Lower lobe of right lung (tissue), 2 donors: ENCODE results near the gene MAGEB3. TPM values are rescaled to one million over a fixed set of nuclear protein-coding genes. Genes with fewer than 3 reads are reported as not detected.

Experiments
- ATAC-seq, 2 donors: fragments of 200-7000 bp; cut with Tn5 transposase; one replicate each; pipeline ENCODE4 v1.9.1; 2020 to 2022; ENCODE audit warnings: mild to moderate bottlenecking in 2 of 2, moderate library complexity in 2 of 2
- DNase-seq: peaks from one replicate; pipeline ENCODE4 v3.0.0-alpha.2; 2020
- H3K27ac ChIP-seq: fragments of 200-600 bp; one replicate; pipeline ENCODE4 v1.8.0; 2022
- H3K27me3 ChIP-seq: fragments of 200-600 bp; one replicate; pipeline ENCODE4 v1.8.0; 2022; ENCODE audit warnings: low read depth
- H3K36me3 ChIP-seq: fragments of 200-600 bp; one replicate; pipeline ENCODE4 v1.8.0; 2022; ENCODE audit warnings: mild to moderate bottlenecking
- H3K4me1 ChIP-seq: fragments of 200-600 bp; one replicate; pipeline ENCODE4 v1.8.0; 2022
- H3K4me3 ChIP-seq: fragments of 200-600 bp; one replicate; pipeline ENCODE4 v1.8.0; 2022; ENCODE audit warnings: mild to moderate bottlenecking
- H3K9me3 ChIP-seq: fragments of 200-600 bp; one replicate; pipeline ENCODE4 v1.8.0; 2022
- intact Hi-C: fragments of 100-400 bp; cut with DNase I; formaldehyde crosslinking; loops from one replicate; pipeline ENCODE4 v1.11.0; 2022
- total RNA-seq: library from RNA; stranded (reverse); fragmentation: NEBNext Ultra II Directional; extraction: Animal tissue kit (Norgen Biotek cat#: 25700); gene quantifications from one replicate; pipeline ENCODE4 v1.2.1, GENCODE V29; 2021
- TF ChIP-seq, protein P1 (sequence below): fragments of 200-600 bp; IDR thresholded peaks from one replicate; pipeline ENCODE4 v1.8.0; 2022; ENCODE audit warnings: antibody characterized with exemption, mild to moderate bottlenecking
- donor health status: DM: no; HTN: yes; CAD: no; lungs with severe emphysema.

MAGEB3 gene
- total RNA-seq, 1 donor from 2014 or later, result not detected

DNA sequence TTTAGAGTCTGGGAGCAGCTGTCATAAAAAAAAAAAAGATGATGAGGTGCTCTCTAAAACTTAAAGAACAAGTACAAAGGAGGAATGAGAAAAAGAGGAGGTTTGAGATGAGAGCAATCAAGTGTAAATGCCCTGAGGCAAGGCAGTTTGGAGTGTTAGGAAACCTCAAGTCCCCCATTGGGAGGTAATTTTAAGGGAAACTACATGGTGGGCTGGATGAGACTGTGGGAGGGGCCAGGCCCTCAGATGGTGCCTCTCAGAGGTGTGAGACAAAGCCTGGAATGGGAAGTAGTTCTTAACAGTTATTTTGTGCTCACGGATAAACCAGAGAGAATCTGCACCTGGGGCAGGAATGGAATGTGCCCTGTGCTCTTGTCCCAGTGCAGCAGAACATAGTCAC, 1.9 kb upstream of the MAGEB3 start:
- Histone ChIP-seq H3K36me3 (no peaks in the 10 kb centered on the region), H3K9me3 (no peaks in the 10 kb centered on the region), H3K27me3 (no peaks in the 10 kb centered on the region), H3K4me1 (no peaks in the 10 kb centered on the region), H3K27ac (no peak overlapping the region), H3K4me3 (no peak overlapping the region)
- ATAC-seq (no peak), DNase-seq (no peak)
- TF ChIP-seq, protein P1, sequence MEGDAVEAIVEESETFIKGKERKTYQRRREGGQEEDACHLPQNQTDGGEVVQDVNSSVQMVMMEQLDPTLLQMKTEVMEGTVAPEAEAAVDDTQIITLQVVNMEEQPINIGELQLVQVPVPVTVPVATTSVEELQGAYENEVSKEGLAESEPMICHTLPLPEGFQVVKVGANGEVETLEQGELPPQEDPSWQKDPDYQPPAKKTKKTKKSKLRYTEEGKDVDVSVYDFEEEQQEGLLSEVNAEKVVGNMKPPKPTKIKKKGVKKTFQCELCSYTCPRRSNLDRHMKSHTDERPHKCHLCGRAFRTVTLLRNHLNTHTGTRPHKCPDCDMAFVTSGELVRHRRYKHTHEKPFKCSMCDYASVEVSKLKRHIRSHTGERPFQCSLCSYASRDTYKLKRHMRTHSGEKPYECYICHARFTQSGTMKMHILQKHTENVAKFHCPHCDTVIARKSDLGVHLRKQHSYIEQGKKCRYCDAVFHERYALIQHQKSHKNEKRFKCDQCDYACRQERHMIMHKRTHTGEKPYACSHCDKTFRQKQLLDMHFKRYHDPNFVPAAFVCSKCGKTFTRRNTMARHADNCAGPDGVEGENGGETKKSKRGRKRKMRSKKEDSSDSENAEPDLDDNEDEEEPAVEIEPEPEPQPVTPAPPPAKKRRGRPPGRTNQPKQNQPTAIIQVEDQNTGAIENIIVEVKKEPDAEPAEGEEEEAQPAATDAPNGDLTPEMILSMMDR, result no peak
- intact Hi-C loops, result no loop called here

DNA sequence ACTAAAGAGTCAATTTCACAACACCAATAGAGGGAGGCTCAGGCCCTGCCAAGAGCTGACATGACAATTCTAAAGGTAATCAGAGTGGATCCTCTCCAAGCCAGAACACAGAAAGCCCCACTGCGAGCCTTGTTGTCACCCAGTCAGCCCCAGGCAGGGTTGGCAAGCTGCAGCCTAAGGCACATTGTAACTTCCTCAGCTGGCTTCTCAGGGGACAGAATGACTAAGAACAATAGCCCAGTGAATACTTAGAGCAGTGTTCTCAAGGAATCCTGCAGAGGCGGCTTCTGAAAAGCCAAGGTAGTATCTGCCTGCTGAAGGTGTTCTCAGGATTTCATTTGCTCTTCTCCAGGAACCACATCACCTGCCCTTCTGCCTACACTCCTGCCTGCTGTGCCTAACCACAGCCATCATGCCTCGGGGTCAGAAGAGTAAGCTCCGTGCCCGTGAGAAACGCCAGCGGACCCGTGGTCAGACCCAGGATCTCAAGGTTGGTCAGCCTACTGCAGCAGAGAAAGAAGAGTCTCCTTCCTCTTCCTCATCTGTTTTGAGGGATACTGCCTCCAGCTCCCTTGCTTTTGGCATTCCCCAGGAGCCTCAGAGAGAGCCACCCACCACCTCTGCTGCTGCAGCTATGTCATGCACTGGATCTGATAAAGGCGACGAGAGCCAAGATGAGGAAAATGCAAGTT, 11.4 kb downstream of the MAGEB3 start, which contains the start of gene MAGEB4:
TSS of gene MAGEB4 (plus strand) at position 277 of the 692 bp plus-strand sequence. CDS start at position 413, 136 bp downstream.
- Histone ChIP-seq H3K4me3 (no peak within 1 kb of the TSS), H3K27me3 (no peaks in the 10 kb centered on the region), H3K4me1 (no peaks in the 10 kb centered on the region), H3K9me3 (no peaks in the 10 kb centered on the region), H3K36me3 (no peaks in the 10 kb centered on the region), H3K27ac (no peak within 1 kb of the TSS)
- DNase-seq (no peak), ATAC-seq (no peak)
- intact Hi-C loops, result no loop called here
- TF ChIP-seq, protein P1, result no peak

DNA sequence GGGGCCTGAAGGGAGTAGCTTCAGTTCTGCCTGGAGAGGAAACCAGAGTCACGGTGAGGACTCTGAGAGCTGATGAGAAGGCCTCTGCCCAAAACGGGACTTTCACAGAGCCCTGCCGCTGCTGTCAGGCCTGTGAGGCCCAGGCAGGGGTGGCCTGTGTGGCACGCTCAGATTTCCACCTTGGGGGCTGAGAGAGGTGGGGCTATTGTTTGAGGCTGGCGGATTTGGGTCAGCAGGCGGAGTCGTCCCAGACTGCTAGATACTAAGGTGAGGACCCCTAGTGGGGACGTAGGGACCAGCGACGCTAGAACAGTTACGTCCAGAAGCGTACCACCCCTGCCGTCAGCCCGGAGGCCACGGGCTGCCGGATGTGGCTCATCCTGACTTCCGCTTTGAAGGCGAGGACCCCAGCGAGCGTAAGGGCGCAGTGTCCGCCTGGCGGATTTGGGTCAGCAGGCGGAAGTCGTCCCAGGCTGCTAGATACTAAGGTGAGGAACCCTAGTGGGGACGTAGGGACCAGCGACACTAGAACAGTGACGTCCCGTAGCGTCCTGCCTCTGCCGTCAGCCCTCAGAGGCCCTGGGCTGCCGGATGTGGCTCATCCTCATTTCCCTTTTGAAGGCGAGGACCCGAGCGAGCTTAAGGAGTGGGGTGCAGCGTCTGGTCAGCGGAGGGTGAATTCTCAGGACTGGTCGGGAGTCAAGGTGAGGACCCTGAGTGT, 16.5 kb downstream of the MAGEB3 start, which contains the start of gene MAGEB1:
TSS of gene MAGEB1 (plus strand) at position 378 of the 721 bp plus-strand sequence. CDS start 3,348 bp downstream, outside the sequence.
- no peaks in the 10 kb centered on the region for H3K27me3 ChIP-seq
- TF ChIP-seq, protein P1, result no peak
- no peaks in the 10 kb centered on the region for H3K36me3 ChIP-seq
- DNase-seq, result no peak
- H3K4me3 ChIP-seq, result no peak within 1 kb of the TSS
- intact Hi-C loops, result no loop called here
- H3K27ac ChIP-seq, result no peak within 1 kb of the TSS
- H3K4me1 ChIP-seq, result no peaks in the 10 kb centered on the region
- H3K9me3 ChIP-seq, result no peaks in the 10 kb centered on the region
- ATAC-seq, result no peak

DNA sequence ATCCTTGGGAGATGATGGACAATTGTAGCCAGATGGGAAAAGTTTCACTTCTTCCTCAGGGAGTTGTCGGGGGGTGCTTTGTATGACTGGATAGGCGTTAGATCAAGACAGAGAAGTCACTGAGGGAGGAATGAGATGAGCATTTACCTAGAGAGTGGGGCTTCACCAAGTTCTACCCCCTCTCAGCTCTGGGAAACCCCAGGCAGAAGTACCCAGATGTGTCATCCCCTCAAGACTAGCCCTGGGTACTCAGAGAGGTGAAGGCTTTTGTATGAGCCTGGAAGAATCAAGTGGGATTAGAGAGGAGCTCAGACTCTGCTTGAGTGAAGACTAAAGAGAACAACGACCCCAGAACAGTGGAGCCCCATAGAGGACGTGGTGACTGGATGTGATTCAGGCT, 18.4 kb downstream of the MAGEB3 start:
- TF ChIP-seq, protein P1, result no peak
- H3K36me3 ChIP-seq, result no peaks in the 10 kb centered on the region
- intact Hi-C loops, result no loop called here

DNA sequence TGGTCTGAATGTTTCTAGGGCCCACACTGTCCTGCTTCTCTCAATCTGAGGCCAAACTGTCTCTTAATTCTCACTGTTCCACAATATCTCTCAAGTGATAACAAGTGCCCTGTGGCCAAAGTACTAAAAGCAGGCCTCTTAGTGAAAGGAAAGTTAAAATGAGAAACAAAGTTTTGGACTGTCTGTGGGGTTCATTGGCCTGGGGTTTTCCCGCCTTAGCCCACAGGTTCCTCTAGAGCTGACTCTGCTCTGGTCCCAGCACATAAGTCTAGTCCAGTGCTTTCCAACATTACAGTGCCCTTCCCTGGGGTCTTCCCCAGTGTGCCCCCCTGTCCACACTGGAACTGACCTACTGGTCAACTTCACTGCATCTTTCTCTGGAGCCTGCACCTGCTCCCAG, 22.8 kb downstream of the MAGEB3 start:
- DNase-seq (no peak), ATAC-seq (no peak)
- intact Hi-C loops, result no loop called here
- Histone ChIP-seq H3K4me3 (no peak overlapping the region), H3K27ac (no peak overlapping the region), H3K36me3 (no peaks in the 10 kb centered on the region), H3K27me3 (no peaks in the 10 kb centered on the region), H3K4me1 (no peaks in the 10 kb centered on the region), H3K9me3 (no peaks in the 10 kb centered on the region)
- TF ChIP-seq, protein P1, result no peak

More for the DNA sequence above, 18.4 kb downstream of the MAGEB3 start:
- Histone ChIP-seq H3K9me3 (no peaks in the 10 kb centered on the region), H3K27me3 (no peaks in the 10 kb centered on the region), H3K4me1 (no peaks in the 10 kb centered on the region), H3K4me3 (no peak overlapping the region), H3K27ac (no peak overlapping the region)
- ATAC-seq, result no peak
- DNase-seq, result no peak
